ENCODE data around the gene ATP1A1.

ATP1A1 gene

GRCh38 chr1:116373431-116374352, 648 bp downstream of the ATP1A1 start:
- DNase-seq = peak; percentile 76

GRCh38 chr1:116374353-116375147, 1.5 kb downstream of the ATP1A1 start:
- DNase-seq = no peak

- no peak for DNase-seq
These were observed 2.3 kb downstream of the ATP1A1 start for GRCh38 chr1:116375148-116375886.

GRCh38 chr1:116375887-116376728, 3.1 kb downstream of the ATP1A1 start:
- DNase-seq = peak; percentile 66

GRCh38 chr1:116376729-116377086, 3.7 kb downstream of the ATP1A1 start:
- no peak for DNase-seq

- DNase-seq = peak; percentile 64
These were observed 4.8 kb downstream of the ATP1A1 start for GRCh38 chr1:116377541-116378529.

- DNase-seq = no peak
These were observed 6.1 kb downstream of the ATP1A1 start for GRCh38 chr1:116379057-116379630.

GRCh38 chr1:116379674-116380498, 6.8 kb downstream of the ATP1A1 start:
- no peak for DNase-seq

GRCh38 chr1:116380499-116381242, 7.6 kb downstream of the ATP1A1 start:
- no peak for DNase-seq

GRCh38 chr1:116382321-116382720, 9.3 kb downstream of the ATP1A1 start:
- no peak for DNase-seq

GRCh38 chr1:116382857-116383483, 9.9 kb downstream of the ATP1A1 start:
- DNase-seq = no peak

- DNase-seq = no peak
These were observed 13.0 kb downstream of the ATP1A1 start for GRCh38 chr1:116386042-116386441.

- no peak for DNase-seq
These were observed 14.5 kb downstream of the ATP1A1 start for GRCh38 chr1:116387551-116387950.

- DNase-seq = no peak
These were observed 15.1 kb downstream of the ATP1A1 start for GRCh38 chr1:116388122-116388521.

- DNase-seq = no peak
These were observed 16.0 kb downstream of the ATP1A1 start for GRCh38 chr1:116389013-116389412.

- DNase-seq = no peak
These were observed 16.6 kb downstream of the ATP1A1 start for GRCh38 chr1:116389686-116390085.

GRCh38 chr1:116390195-116390594, 17.2 kb downstream of the ATP1A1 start:
- DNase-seq = peak; percentile 65

GRCh38 chr1:116391185-116391584, 18.1 kb downstream of the ATP1A1 start:
- DNase-seq = no peak

All from activated CD8-positive, alpha-beta memory T cell treated with anti-CD3 and anti-CD28 coated beads, Interleukin-2, amount 50 U/mL, for 48 hours (primary cell).